GM18511 (cell line): ENCODE data around the gene MAPK1.

ENCODE experiments used
- ATAC-seq: cut with Tn5 transposase; IDR thresholded peaks from one replicate; pipeline ENCODE4 v1.9.1; 2021; ENCODE audit warnings: mild to moderate bottlenecking, moderate library complexity; ENCODE audit not compliant: unreplicated experiment

MAPK1 gene

GRCh38 chr22:21709688-21710087, 157.8 kb downstream of the MAPK1 start:
- no peak for ATAC-seq

DNA sequence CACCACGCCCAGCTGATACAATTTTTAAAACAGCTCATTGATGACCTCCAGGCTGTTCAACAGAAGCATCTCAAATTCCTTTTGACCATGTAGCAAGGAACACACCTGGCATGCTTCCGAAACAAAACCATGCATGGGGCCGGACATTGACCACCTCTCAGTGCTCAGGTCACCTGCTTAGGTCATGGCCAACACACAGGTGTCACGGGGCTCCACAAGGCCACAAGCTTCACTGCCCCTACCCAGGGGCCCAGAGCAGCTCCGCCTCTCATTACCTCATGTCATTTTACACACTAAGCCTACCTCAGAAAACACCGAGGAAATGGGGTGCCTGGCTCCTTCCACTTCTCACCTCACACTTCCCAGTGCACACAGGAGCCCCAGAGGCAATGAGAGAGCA, 158.5 kb downstream of the MAPK1 start:
- ATAC-seq: no peak

DNA sequence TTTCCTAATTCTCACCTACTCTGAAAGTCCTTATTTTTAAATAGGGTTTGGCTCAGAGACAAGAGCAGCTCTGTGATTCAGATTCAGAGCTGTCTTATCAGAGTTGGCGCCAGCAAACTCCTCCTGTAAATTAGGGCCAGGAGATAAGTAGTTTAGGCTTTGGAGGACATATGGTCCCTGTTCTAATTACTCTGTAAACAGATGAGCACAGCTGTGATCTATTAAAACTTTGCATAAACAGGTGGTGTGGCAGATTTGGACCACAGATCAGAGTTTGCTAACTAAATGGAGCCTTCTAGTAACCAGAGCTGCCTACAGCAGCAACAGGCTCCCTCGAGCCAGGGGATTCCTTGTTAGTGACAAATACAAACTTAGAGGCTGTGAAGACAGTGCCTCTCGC, 159.8 kb downstream of the MAPK1 start:
- no peak for ATAC-seq
